HG03469 (cell line): ENCODE data around the gene ZFHX3.

Source experiments
- ATAC-seq: cut with Tn5 transposase; IDR thresholded peaks from one replicate; pipeline ENCODE4 v1.9.1; 2021; ENCODE audit warnings: mild to moderate bottlenecking, moderate library complexity, moderate number of reproducible peaks; ENCODE audit not compliant: unreplicated experiment

The ZFHX3 gene

GRCh38 chr16:73057291-73058210, 9.6 kb upstream of the ZFHX3 start:
- ATAC-seq = peak; percentile 35

DNA sequence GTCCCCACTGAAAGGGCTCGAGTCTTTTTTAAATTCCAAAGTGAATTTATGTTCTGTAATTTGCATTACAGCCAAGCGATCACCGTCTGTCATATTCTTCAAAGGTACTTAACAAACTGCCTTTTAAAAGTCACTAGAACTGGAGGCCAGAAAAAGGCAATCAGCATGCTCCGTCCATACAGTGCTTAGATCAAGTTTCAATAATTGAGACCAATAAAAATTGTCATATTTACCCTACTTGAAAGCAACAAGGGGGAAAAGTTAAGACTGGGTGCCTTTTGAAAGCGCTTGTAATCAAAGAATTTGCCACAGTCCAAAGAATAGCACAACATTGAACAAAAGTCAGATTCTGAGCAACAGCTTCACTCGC, 9.0 kb upstream of the ZFHX3 start:
- no peak for ATAC-seq

- no peak for ATAC-seq
Observed at GRCh38 chr16:73056448-73056847, 8.5 kb upstream of the ZFHX3 start.

GRCh38 chr16:73054813-73055482, 7.0 kb upstream of the ZFHX3 start:
- no peak for ATAC-seq

DNA sequence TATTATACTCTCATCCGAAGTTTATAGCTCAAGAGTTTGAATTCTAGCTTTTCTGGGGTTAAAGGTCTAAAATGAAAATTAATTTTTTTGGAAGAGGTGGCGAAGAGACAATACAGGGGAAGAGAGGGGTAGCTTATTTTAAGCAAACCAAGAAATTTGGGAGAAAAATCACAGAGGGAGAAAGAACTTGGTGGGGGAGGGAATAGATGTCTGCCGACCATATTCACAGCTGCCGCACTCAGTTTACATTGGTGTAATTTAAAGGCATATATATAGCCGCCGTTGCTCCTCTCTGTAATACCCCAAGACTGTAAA, 6.5 kb upstream of the ZFHX3 start:
- ATAC-seq = no peak

DNA sequence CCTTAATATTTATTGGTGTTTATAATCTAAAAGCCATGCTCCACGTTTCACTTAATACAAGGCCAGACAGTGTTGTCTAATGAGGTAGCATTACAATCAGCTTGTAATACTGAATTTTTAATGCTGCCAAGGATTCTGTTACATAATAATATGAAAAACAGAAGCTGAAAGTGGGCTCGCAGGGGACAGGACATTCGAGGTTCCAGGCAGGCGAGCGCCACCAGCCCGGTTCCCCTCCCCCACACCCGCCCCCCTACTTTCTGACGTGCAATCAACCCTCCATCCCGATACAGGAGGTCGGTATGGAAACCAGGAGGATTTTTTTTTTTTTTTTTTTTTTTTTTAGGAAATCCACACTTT, 6.2 kb upstream of the ZFHX3 start:
- ATAC-seq = no peak

DNA sequence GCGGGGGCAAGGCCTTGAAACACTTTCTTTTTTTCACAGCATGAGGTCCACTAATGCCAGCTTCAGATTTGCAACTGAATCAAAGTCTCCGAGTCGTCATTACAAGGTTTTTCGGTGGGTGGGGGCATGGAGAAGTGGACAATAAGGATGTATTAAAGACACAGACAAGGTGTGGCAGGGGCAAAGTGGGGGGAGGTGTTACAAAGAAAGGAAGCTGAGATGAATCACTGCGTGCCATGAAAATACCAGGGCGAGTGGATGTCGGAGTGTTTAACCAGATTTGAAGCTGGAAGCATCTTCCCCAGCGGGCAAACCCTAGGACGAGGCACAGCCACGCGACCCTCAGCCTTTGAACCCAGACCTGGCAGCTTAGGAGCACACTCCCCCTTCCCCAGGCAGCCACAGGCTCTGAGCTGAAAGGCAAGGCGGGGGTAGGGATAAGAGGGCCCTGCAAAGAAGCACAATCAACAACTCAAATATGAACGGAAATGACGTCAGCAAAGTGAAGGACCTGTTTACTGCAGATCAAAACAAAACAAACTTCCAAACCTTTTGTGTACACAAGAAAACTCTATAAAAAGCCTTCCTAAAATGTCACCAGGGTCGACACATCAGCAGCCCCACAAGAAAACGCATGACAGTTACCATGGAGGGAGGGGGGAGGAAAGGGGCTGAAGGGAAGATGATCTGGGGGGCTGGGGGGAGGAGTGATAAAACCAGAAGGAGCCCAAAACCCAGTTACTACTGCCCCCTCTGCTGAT, 5.6 kb upstream of the ZFHX3 start:
- ATAC-seq = no peak

GRCh38 chr16:73053038-73053363, 5.1 kb upstream of the ZFHX3 start:
- ATAC-seq = no peak

DNA sequence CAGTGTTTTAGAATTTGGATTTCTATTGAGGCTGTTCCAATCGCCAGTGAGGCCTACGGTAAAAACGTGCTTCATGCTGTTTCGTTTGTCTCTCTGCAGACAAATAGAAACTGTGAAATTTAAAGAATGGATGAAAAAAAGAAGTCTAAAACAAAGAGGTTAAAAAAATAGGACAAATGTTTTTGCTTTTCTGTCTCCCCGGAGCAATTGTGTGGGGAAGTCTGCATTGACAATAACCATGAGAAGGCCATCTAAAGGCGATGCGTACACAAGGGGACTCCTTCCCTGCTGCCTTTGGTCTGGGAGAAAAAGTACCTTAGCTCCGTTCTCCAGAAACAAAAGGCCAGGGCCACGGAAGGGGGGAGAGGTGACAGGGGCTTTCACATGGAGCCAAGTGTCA, 4.6 kb upstream of the ZFHX3 start:
- no peak for ATAC-seq

DNA sequence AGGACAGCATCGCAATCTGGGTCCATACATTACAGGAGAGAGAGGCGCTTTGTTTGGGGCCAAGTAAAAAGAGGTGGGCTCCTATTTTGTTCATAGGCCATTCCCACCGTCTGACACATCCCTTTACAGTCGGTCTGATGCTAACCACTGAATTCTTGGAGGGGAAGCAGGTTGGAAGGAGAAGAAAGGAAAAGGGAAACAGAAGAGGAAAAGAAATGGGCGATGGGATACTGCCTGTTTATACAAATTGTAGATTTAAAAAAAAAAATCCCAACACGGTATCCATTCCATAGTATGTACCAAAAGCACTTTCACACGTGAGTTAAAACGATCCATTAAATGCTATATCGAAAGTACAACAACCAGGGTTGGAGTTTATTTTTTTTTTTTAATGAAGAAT, 4.0 kb upstream of the ZFHX3 start:
- ATAC-seq = no peak

DNA sequence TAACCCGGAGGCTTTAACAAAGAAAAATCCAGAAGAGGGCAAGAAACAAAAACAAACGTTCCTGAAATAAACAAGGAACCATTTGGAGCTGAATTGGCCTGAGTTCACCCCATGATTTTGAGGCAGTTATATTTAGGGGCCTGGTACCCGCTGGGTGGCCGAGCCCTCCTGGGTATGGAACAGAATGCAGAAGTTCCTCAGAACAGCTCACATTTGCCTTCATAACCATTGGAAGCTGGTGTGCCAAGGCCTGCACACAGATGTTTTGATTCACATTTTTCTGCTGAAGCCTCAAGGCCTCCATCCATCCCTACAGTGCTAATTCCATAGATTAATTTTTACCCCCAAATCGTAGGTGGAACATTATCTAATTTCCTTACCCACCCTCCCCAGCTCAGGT, 3.3 kb upstream of the ZFHX3 start:
- no peak for ATAC-seq

DNA sequence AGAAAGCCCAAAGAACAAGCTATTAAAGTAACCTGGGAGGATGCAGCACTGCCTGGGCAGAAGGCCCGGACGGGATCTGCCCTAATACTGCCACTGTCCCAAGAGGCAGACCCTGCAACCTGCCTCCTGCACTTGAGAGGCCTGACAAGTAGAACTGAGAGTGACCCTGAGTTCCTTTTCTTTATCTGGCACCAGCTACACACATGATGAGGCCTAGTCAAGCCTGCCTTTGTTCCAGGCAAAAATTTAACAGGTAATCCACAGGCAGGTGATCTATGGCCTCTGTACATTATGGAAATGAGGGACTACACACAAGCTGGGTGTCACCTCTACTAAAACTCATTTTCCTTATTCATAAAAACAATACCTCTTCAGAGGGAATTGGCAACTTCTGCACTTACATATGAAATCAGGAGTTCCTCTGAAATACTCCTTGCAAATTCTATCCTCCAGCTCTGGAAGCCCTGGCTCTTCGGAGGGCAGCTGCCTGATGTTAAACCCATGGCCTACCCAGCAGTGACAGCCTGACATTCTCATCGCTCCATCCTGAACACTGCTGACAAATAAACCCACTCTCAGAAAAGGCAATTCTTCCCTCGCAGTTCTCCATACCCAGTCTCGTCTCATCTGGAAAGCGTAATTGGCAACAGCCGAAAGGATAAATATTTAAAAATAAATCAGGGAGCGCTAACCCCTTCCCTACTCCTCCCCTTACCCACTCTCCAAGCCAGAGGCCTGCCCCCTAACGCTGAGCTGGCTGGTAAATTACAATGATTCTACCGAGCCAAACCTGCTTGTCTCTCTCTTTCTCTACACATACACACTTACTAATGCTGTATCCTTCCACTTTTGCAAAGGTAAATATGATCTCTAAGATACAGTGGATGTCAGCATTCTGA, 2.5 kb upstream of the ZFHX3 start:
- no peak for ATAC-seq

DNA sequence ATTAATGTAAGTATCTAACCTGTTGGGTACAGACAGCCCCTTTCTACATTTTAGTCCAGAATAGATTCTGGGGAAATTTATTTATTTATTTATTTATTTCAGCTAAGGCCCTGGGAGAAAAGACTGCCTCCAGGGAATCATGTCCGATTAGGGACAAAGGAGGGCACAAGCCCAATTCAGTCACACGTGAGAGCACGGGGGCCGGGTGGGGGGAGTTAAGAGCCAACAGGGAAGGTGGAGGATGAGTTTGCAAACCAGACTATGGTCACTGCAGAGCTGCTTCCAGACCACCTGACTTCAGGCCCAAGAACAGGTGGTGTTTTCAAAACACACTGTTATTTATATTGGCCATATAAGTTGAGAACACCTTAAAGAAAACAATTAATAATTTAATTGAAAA, 1.6 kb upstream of the ZFHX3 start:
- no peak for ATAC-seq

DNA sequence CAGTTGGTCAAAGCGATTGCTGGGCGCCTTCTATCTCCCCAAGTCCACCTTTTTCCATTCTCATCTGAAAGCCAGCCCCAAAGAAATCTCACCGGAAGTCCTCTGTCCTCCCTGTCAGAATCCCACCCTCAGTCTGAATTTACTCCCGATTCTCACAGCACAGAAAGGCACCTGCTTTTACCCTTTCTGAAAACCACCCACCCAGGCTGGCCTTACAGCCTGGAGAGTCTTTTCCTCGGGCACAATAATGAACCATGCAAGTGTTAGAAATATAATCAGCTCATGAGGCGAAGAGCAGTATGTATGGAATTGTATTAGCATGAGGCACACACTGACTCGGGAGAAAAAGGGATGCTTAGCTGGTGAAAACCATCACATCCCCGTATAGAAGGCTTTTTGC, 1.2 kb upstream of the ZFHX3 start:
- ATAC-seq = no peak

DNA sequence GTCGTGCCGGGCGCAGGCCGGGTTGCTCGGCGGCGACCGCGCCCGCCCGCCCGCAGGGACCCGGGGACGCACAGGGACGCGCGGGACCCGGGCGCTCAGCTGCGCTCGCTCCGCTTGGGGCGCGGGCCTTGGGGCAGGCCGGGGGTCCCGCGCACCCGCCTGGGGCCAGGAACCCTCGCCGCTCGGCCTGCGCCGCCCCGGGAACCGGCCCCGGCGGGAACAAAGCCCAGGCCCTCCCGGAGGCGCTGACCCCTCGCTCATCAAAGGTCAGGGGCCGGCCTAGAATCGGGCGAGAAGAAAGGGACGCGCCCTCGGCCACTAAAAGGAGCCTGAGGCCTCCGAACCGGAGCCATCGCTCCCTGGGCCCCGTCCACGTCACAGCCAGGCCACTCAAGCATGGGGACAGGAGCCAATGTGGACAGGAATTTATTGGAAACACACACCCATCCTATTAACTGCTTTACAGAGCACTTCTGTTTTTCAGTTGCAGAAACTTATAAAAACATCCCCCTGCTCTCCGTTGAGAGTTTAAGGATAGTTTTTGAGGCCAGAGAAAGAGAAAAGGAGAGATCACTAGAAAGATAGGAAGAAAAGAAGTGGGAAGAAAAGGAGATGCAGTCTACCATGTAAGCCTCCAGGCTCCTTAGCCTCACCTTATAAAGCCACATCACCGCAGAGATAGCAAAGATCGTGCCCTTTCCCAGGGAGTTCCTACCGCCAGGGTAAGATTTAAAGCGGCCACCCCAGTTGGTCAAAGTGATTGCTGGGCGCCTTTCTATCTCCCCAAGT, 558 bp upstream of the ZFHX3 start:
- ATAC-seq = no peak

DNA sequence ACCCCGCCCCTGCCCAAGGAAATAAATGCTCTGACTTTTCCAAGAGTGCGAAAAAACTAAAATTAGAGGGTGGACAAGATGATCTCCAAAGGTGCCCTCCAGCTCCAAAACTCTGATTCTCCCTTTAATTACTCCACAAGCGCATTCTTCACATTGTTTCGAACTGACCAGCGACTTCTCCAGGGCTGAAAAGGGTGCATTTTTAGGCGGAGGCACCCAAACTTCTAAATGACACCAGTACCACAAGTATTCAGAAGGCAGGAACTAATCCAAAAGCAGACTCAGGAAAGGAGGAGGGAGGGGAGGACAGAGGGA, 750 bp downstream of the ZFHX3 start:
- ATAC-seq = no peak

DNA sequence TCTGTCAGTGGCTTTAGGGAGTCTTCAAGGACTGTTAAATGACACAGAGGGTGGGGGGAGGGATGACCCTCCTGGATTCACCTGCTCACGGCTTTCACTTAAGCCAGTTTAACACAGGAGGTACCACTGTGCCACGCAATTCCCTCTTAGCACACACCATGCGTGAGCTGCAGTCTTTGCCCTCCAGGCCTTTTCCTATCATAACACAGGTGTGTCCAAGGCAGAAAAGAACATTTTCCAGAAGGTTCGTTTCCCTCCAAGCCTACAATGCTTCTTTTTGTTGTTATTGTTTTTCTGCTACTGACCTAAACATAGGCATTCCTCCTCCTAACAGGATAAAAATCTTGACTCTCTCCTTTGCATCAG, 1.1 kb downstream of the ZFHX3 start:
- ATAC-seq = no peak

GRCh38 chr16:73046202-73046848, 1.6 kb downstream of the ZFHX3 start:
- no peak for ATAC-seq

GRCh38 chr16:73043828-73044467, 4.0 kb downstream of the ZFHX3 start:
- ATAC-seq = no peak

GRCh38 chr16:73042807-73043206, 5.1 kb downstream of the ZFHX3 start:
- no peak for ATAC-seq
